GM12872 (cell line): Measurements from ENCODE around the gene IMPDH1.

Experiments used
- TF ChIP-seq, protein P1 (sequence below): IDR thresholded peaks from 3 replicates; pipeline ENCODE4 v1.5.1; 2011; ENCODE audit warnings: low read depth, mild to moderate bottlenecking, low read length, moderate library complexity; ENCODE audit not compliant: insufficient read depth

The IMPDH1 gene

DNA sequence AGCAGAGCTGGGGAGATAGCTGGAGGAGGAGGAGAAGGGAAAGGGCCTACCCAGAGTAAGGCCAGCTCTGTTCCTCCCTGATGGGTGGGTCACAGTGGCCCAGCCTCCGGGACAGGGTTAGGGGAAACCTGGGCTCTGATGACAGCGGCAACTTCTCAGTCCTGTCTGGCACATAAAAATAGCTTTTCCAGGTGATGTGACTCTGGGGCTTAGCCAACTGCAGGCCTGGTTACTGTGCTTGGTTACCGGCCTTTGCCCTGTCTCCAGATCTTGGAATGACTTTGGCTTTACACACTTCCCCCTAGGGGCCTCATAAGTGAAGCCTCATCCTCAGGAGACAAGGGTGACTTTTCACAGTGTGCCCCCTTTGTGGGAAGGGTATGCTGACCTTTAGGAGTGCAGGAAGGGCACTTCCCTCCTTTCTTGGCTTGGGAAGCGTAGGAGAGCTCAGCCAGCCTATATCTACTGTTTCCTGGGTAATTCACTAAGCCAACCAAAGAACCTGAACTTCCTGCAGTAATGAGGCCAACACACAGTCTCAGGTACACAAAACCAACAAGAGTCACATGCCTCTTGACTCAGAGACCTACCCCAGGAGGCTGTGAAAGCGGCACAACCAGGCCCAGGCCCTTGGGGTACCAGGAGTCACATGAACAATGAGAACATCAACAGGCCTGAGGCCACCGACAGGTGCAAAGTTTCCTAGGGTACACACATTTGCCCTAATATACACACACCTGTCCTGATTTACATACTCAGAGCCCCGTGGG, 34.2 kb upstream of the IMPDH1 start:
- TF ChIP-seq, protein P1, sequence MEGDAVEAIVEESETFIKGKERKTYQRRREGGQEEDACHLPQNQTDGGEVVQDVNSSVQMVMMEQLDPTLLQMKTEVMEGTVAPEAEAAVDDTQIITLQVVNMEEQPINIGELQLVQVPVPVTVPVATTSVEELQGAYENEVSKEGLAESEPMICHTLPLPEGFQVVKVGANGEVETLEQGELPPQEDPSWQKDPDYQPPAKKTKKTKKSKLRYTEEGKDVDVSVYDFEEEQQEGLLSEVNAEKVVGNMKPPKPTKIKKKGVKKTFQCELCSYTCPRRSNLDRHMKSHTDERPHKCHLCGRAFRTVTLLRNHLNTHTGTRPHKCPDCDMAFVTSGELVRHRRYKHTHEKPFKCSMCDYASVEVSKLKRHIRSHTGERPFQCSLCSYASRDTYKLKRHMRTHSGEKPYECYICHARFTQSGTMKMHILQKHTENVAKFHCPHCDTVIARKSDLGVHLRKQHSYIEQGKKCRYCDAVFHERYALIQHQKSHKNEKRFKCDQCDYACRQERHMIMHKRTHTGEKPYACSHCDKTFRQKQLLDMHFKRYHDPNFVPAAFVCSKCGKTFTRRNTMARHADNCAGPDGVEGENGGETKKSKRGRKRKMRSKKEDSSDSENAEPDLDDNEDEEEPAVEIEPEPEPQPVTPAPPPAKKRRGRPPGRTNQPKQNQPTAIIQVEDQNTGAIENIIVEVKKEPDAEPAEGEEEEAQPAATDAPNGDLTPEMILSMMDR = no peak

DNA sequence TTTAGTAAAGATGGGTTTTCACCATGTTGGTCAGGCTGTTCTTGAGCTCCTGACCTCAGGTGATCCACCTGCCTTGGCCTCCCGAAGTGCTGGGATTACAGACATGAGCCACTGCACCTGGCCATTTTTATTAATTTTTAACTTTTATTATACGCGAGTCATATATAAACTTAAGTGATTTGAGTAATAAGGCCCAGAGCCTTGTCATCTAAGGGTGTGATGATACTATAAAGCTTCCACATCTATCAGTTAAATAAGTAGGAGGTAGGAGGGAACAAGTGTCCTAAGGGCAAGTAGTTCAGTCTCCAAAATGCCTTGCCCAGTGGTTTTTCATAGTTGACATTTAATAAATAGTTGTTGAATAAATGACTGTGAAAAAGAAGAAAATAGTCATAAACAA, 32.6 kb upstream of the IMPDH1 start:
- TF ChIP-seq, protein P1 = no peak

DNA sequence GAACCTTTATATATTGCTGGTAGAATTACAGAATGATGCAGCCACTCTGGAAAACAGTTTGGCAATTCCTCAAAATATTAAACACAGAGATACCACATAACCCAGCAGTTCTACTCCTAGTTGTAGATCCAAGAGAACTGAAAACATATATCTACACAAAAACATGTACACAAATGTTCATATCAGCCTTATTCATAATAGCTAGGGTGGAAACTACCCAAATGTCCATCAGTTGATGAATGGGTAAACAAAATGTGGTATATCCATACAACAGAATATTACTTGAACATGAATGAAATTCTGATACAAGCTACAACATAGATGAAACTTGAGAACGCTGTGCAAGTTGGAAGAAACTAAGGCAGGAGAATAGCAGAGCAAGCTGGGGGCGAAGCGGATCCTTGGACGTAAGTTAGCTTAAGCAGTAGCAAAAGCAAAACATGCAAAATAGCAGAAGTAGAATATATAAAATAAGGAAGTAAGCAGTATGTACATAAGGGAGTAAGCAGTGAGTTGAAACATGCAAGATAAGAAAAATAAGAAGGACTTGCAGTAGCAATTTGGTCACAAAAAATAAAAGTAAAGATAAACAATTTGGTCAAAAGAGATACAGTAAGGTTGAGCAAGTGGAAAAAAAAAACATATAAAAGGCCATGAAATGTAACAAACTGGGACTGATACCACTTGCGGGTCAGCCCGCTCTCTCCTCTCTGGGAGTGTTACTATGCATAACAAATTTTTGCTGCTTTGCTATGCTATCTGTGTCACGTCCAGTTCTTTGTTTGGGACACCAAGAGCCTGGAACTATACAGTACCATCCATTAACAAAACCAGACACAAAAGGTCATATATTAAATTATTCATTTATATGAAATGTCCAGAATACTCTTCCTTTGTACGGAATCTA, 27.9 kb upstream of the IMPDH1 start:
- TF ChIP-seq, protein P1 = no peak

DNA sequence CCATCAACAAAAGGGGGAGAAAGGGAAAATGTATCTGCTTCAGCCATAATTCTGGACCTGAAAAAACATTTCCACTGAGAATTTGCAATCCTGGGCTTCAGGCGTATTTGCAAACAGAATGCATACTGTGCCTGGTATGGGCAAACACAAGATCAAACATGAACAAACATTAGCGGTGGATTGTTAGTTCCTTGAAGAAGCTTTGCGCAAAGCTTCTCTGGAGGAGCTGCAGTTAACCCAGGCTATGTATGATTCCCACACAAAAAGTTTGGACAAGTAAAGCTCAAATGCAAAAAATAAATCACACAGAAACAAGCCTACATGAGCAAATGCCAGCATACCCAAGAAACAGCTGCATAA, 25.5 kb upstream of the IMPDH1 start:
- TF ChIP-seq, protein P1 = no peak

DNA sequence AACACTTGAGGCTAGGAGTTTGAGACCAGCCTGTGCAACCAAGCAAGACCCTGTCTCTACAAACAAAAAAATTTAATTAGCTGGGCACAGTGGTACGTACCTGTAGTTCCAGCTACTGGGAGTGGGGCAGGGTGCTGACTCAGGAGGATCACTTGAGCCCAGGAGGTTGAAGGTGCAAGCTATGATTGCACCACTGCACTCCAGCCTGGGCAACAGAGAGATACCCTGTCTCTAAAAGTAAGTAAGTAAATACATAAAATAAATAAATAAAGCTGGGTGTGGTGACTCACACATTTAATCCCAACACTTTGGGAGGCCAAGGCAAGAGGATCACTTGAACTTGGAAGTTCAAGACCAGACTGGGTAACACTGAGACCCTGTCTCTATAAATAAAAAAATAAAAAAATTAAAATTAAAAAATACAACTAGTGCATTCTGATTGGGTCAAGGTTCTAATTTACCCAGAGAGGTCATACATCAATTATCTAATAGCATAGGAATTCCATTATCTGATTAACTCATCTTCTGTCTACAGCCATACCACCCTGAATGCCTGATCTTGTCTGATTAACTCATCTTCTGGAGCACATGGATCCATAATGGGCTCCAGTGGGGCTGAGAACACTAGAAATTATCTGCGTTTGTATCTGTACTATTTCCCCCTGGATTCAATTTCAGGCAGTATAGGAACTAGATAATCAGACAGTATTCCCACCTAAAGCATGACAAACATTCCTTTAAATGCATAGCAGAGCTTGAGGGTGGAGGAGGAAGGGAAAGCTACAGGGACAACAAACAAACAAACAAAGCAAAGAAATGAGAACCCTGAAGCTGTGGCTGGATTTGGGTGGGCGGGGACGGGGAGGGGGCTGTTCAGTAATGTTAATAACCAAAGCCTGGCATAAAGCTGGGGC, 24.9 kb upstream of the IMPDH1 start:
- TF ChIP-seq, protein P1 = no peak

DNA sequence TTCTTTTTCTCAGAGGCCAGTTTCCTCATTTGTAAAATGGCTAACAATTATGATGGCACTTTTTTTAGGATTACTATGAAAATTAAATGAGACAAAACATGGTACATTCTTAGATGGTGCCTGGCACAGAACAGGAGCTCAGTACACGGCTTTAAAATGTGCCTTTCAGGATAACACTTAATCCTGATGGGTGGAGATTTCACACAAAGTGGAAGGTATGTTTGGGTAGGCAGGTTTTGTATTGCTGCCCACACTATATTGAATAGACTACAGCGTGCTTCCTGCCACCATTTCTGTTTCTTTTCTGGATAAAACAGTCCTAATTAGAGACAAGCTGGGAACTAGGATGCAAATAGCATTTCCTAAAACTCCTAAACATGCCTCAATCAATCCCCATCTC, 22.0 kb upstream of the IMPDH1 start:
- TF ChIP-seq, protein P1 = no peak
